NCI-H524 treated with DMSO at 0.1 percent for 48 hours (cell line): ENCODE results near the gene SELENOP.
"Not testable (repeated sequence)": the region's sequence is repeated elsewhere in the genome, so short reads cannot be mapped to it uniquely, and the experiment has no call there.

Experiments
- DNase-seq: peaks from one replicate; lab custom pipeline; 2025; lab: John Stamatoyannopoulos, UW

The SELENOP gene

DNA sequence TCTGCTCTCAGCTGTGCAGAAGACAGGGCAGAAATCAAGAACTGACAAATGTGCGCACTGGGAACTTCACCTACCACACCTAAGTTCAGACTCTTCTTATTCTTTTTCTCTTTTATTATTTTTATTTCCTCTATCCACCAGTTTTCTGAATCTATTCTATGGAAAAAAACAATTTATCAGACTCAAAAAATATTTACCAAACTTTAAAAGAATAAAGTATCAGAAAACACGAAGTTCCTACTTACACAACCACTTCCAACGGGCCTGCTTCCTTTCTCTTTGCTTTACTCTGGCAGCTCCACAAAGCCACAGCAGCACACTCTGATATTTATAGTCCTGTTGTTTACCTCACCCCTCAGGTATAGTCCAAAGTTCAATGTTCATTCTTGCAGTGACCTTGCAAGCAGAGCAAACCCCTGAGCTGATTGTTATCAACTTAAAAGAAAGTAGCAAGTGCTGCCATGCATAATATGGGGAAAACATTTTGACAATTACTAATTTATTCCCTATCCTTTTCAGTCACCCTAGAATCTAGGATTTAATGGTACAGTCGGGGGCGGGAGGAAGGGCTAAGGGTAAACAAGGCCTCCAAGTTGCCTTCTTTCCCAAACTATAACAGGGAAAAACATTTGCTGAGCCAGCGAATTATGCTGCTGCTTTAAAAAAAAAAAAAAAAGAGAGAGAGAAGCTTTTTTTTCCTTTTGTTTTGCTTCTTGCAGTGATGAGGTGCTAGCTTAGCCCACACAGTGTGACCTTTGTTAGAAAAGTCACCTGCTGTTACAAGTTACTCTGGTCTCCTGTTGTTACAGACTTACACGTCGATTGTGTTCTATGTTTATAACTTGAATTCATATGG lies at the start of gene SELENOP:
TSS of gene SELENOP (minus strand) at position 302 of the 856 bp plus-strand sequence. CDS start 3,539 bp downstream, outside the sequence.
- DNase-seq, result no peak

DNA sequence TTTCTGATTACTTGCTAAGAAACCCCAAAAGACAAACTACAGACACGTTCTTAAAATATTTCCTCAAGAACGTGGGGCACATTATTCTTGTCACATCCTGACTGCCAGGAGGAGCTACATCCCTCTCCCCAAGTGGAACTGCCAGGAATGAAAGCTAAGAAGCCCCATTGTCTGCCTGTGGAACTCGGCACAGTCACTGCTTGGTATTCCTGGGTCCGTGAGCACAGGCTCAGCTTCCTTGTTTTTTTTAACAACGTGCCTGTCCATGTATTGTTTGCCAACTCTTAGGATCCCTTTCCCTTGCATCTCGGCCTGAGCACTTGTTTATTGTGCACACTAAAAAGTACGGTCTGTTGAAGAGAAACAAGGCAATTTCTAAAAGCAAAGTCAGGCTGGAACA lies 47.0 kb upstream of the SELENOP start:
- DNase-seq, result no peak

DNA sequence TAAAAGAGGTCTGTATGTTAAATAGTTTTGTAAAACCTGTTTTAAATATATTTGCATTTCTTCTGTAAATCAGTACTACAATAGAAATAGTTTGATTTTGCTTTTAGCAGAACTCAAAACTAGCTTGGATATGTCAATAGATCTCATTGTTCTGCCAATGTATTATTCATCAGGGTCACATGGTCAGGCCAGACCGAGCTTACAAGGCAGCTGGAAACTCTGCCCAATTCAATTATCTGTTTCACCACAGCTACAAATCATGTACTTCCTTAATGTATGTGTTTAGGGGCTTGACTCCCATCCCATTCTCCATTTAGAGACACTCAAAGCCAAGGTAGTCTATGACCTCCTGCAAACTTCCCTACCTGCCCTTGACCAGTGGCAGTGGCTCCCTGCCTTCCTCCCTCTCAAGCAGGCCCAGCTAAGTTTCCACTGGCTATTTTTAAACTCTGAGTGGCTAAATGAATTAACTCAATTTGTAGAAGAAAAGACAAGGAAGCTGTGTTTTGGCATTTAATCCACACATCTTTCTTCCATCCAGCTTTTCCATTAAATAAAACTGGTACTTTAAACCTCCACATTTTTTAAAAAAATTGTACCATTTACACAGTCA lies 46.4 kb upstream of the SELENOP start:
- DNase-seq, result no peak

DNA sequence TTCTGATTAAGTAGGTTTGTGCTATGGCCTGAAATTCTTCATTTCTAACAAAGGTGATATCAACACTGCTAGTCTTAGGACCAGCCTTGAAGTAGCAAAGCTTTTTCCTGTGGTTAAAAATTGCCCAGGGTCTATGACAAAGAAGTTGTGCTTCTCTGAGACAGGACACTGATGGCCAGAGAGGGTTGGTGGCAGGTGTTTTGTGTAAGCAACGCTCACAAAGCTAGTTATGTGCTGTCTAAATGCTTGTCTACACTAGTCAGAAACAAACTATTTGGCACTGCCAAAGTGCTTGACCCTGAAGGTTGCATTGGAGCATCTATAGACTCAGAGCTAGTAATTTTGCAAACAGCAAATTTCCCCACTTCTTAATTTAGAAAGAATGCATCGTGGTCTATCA lies 44.1 kb upstream of the SELENOP start:
- no peak for DNase-seq

GRCh38 chr5:42855386-42855785 lies 43.7 kb upstream of the SELENOP start:
- no peak for DNase-seq

GRCh38 chr5:42854795-42855194 lies 43.1 kb upstream of the SELENOP start:
- no peak for DNase-seq

DNA sequence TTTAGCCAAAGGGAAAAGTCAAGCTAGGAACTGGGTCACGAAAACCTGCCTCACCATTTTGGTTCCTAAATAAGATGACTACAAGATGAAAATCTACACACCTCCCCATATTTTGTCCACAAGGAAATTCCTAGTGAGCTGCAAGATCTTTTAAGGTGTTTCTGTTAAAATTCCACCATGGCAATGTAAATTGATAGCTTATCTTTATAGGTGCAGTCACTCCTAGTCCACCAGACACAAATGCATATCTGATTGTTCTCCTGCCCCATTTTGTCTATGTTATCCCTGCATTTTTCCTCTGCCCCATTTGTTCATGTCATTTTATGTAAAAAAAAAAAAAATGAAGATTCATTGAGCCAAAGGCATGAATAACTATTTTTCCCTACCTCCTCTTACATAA lies 41.1 kb upstream of the SELENOP start:
- DNase-seq, result no peak

DNA sequence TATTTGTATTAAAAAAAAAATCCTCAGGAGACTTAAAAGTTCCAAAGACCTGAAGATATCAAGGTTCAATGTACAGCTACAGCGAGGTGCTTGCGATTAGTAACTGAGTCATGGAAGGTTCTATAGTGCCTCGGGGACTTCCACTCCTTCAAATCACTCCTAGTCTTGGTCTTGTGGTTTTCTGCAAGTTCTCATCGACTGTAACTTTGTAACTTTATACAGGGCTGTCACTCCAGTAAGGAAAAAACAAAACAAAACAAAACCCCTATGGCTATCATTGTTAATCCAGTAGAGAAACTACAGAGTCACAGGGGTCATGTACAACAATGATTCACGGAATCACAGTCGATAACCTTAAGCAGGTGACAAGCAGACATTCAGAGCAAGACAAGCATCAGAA lies 39.8 kb upstream of the SELENOP start:
- no peak for DNase-seq

- no peak for DNase-seq
These were observed 36.9 kb upstream of the SELENOP start for GRCh38 chr5:42848545-42848944.

GRCh38 chr5:42844408-42844807 lies 32.7 kb upstream of the SELENOP start:
- DNase-seq, result not testable (repeated sequence)

- no peak for DNase-seq
These were observed 32.1 kb upstream of the SELENOP start for GRCh38 chr5:42843675-42844292.

GRCh38 chr5:42842921-42843641 lies 31.4 kb upstream of the SELENOP start:
- no peak for DNase-seq

DNA sequence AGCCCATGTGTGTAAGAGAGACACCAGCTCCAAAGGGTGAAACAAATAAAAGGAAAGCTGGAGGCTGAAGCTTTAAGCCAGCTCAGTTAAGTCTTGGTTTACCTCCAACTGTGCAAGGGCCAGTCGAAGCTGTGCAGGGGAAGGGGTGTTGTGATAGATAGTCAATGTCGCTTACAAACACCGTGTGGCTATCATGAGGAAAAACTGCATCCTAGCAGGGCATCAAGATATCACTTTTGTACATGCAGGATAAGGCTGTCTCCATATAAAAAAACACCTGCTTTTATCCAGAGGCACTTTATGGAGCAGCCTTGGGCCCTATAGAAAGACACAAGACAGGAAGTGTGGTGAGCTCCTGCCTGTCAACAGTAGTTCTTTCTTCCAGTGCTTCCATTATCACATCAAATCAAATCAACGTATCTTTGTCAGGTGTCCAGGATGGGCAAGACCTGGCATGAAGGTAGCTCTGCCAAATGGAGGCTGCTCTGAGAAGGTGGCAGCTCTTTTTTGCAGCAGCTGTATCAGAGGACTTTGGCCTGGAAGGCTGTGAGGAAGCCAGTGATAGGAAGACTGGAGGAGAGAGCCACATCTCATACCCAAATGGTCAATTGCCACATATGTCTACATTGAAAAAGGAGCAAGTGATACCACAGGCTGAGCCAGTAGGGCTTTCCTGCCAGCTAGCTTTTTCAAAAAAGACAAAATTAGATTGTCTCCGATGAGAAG lies 29.3 kb upstream of the SELENOP start:
- no peak for DNase-seq

- DNase-seq, result no peak
These were observed 28.6 kb upstream of the SELENOP start for GRCh38 chr5:42840269-42840668.

- no peak for DNase-seq
These were observed 27.5 kb upstream of the SELENOP start for GRCh38 chr5:42839196-42839595.

DNA sequence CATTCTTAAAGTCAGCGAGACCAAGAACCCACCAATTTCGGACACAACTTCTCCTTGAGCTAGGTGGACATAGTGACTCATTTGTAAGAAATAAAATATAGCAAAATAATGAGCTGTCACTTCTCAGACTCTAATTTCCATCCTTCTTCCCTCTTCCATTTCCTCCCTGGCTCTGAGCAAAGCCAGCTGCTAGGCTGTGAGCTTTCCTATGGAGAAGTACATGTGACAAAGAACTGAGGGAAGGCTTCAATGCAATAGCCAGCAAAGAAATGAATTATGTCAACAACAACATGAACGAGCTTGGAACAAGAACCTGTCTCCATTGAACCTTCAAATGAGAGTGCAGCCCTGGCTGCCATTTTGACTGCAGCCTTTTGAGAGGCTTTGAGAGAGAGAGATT lies 25.9 kb upstream of the SELENOP start:
- no peak for DNase-seq

- no peak for DNase-seq
These were observed 24.5 kb upstream of the SELENOP start for GRCh38 chr5:42836070-42836769.

DNA sequence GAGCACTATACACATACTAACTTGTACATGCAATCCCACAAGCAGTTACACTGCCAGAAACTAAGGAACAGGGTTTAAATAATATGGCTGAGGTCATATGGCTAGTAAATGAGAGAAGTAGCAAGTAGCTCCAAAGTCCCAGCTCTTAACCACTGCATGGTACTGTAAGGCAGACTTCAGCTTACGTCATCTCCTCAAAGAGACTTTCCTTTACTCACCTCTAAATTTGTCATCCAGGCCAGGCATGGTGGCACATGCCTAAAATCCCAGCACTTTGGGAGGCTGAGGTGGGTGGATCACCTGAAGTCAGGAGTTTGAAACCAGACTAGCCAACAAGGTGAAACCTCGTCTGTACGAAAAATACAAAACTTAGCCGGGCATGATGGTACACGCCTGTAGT lies 20.4 kb upstream of the SELENOP start:
- no peak for DNase-seq

- DNase-seq, result no peak
These were observed 19.2 kb upstream of the SELENOP start for GRCh38 chr5:42830924-42831323.

- DNase-seq, result no peak
These were observed 17.0 kb upstream of the SELENOP start for GRCh38 chr5:42828671-42829070.
